ENCODE data around the gene POLR1G.
"Not testable (repeated sequence)": the region's sequence is repeated elsewhere in the genome, so short reads cannot be mapped to it uniquely, and the experiment has no call there.

The POLR1G gene

GRCh38 chr19:45400192-45400591 is 6.3 kb upstream of the POLR1G start:
- DNase-seq, result no peak

- no peak for DNase-seq
Measured at GRCh38 chr19:45401815-45402214, 4.6 kb upstream of the POLR1G start.

GRCh38 chr19:45402298-45403061 is 4.0 kb upstream of the POLR1G start:
- peak in 4 of 6 experiments; percentile 16 to 26 (median 24) for DNase-seq

GRCh38 chr19:45403272-45403671 is 3.2 kb upstream of the POLR1G start:
- DNase-seq, result no peak

GRCh38 chr19:45403781-45404556 is 2.5 kb upstream of the POLR1G start:
- DNase-seq, result peak in 5 of 6 experiments; percentile 16 to 45 (median 32)

GRCh38 chr19:45404557-45405434 is 1.6 kb upstream of the POLR1G start, which contains the start of gene PPP1R13L:
Gene PPP1R13L (minus strand): TSS chr19:45405069. CDS start chr19:45398318, 6,751 bp downstream.
- DNase-seq, result peak in 2 of 6 experiments; percentile 26 to 38

GRCh38 chr19:45405435-45406225 is 814 bp upstream of the POLR1G start:
- peak; percentile 60 to 85 (median 78) for DNase-seq

- DNase-seq, result no peak
Measured at GRCh38 chr19:45407091-45407375, 589 bp downstream of the POLR1G start.

- DNase-seq, result not testable (repeated sequence)
Measured at GRCh38 chr19:45407585-45407984, 1.1 kb downstream of the POLR1G start.

GRCh38 chr19:45408121-45408520 is 1.7 kb downstream of the POLR1G start:
- DNase-seq, result no peak

- DNase-seq, result no peak
Measured at GRCh38 chr19:45408830-45409556, 2.5 kb downstream of the POLR1G start.

GRCh38 chr19:45409557-45409920 is 3.1 kb downstream of the POLR1G start:
- DNase-seq, result no peak

- not testable (repeated sequence) for DNase-seq
Measured at GRCh38 chr19:45410330-45410729, 3.9 kb downstream of the POLR1G start.

GRCh38 chr19:45413497-45413896 is 7.1 kb downstream of the POLR1G start:
- DNase-seq, result no peak

- no peak for DNase-seq
Measured at GRCh38 chr19:45414468-45414867, 8.0 kb downstream of the POLR1G start.

- no peak for DNase-seq
Measured at GRCh38 chr19:45417151-45417550, 10.7 kb downstream of the POLR1G start.

GRCh38 chr19:45418802-45419201 is 12.4 kb downstream of the POLR1G start:
- DNase-seq, result no peak

GRCh38 chr19:45419396-45419795 is 13.0 kb downstream of the POLR1G start:
- peak in 1 of 6 experiments; percentile 5 for DNase-seq

- DNase-seq, result no peak
Measured at GRCh38 chr19:45419895-45420294, 13.5 kb downstream of the POLR1G start.

GRCh38 chr19:45420356-45420755 is 13.9 kb downstream of the POLR1G start:
- DNase-seq, result no peak

- no peak for DNase-seq
Measured at GRCh38 chr19:45420871-45421270, 14.4 kb downstream of the POLR1G start.

Measured in stimulated activated naive CD4-positive, alpha-beta T cell (primary cell).